Spinal cord (tissue), 10 donors: ENCODE measurements around the gene CASR. TPM values are rescaled to one million over a fixed set of nuclear protein-coding genes. Genes with fewer than 3 reads are reported as not detected.
"Not testable (repeated sequence)": the region's sequence is repeated elsewhere in the genome, so short reads cannot be mapped to it uniquely, and the experiment has no call there.

Experiments used
- DNase-seq, 6 donors: peaks; one replicate each; pipeline versions ENCODE4 v3.0.0 to v3.0.0-alpha.2; 2013 to 2015; ENCODE audit warnings: low spot score in 6 of 6, low read depth in 4 of 6
- H3K27ac ChIP-seq: one replicate; pipeline ENCODE4 v1.5.1; 2013; ENCODE audit warnings: low read depth, low read length, control low read depth
- H3K27me3 ChIP-seq: one replicate; pipeline ENCODE4 v1.6.1; 2013; ENCODE audit warnings: low read length; ENCODE audit not compliant: control insufficient read depth, insufficient read depth
- H3K36me3 ChIP-seq: one replicate; pipeline ENCODE4 v1.6.1; 2013; ENCODE audit warnings: low read length; ENCODE audit not compliant: control insufficient read depth, insufficient read depth
- H3K4me1 ChIP-seq: one replicate; pipeline ENCODE4 v1.6.1; 2013; ENCODE audit warnings: low read length; ENCODE audit not compliant: control insufficient read depth, insufficient read depth
- H3K4me3 ChIP-seq: one replicate; pipeline ENCODE4 v1.5.1; 2013; ENCODE audit warnings: low read depth, low read length, control low read depth
- H3K9me3 ChIP-seq: one replicate; pipeline ENCODE4 v1.6.1; 2013; ENCODE audit warnings: low read length; ENCODE audit not compliant: control insufficient read depth, insufficient read depth
- WGBS: methylation state at CpG from one replicate; pipeline ENCODE4 v1.1.5; 2013; ENCODE audit warnings: missing lambda C conversion rate; ENCODE audit not compliant: insufficient coverage; 5-methylcytosine and 5-hydroxymethylcytosine counted together
- polyA plus RNA-seq, 2 donors: library from polyadenylated mRNA; unstranded; fragments of 120-200 nt; gene quantifications; one replicate each; pipeline ENCODE4 v1.2.1, GENCODE V29; 2013; ENCODE audit not compliant: insufficient read length in 2 of 2
- total RNA-seq, 2 donors: library from RNA; depleted of rRNA in 1 of 2; stranded (reverse); fragments of 120-200 nt in 1 of 2; fragments of >200 nt in 1 of 2; gene quantifications; one replicate each; pipeline versions ENCODE4 v1.2.3 to v1.2.4, GENCODE V29; 2013 to 2014
- donor health status: healthy.

The CASR gene
- total and polyA plus RNA-seq, 4 donors, result 0.11 to 1.4 (median 1.1) TPM

DNA sequence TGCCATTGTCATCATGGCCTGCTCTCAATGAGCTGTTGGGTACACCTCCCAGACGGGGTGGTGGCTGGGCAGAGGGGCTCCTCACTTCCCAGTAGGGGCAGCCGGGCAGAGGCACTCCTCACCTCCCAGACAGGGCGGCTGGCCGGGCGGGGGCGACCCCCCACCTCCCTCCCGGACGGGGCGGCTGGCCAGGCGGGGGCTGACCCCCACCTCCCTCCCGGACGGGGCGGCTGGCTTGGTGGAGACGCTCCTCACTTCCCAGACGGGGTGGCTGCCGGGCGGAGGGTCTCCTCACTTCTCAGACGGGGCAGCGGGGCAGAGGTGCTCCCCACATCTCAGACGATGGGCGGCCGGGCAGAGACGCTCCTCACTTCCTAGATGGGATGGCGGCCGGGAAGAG lies 18.0 kb downstream of the CASR start:
- not testable (repeated sequence) for H3K27me3 ChIP-seq, H3K27ac ChIP-seq, H3K4me1 ChIP-seq, DNase-seq, H3K9me3 ChIP-seq, H3K4me3 ChIP-seq, H3K36me3 ChIP-seq
- 96% methylated on average over 12 of the region's 25 CpGs for WGBS

DNA sequence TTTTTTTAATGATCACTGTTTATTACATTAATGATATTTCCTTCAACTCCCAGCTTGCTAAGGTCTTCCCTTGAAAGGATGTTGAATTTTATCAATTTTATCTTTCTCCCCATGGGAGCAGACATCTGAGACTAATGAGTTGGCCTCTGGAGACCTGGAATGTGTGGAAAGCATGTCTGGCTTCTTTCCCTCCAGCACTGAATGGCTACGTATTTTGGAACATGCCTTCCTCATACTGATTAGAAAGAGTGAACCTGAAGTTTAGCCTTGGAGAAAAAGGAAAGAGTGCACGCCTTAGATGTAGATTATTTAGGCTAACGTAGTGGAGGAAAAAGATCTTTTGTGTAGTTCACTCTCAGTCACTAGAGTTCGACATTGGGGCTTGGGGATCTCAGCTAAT lies 25.1 kb downstream of the CASR start:
- no peak overlapping the region for H3K27ac ChIP-seq
- no CpG with 5 or more reads among the region's 4 CpGs for WGBS

DNA sequence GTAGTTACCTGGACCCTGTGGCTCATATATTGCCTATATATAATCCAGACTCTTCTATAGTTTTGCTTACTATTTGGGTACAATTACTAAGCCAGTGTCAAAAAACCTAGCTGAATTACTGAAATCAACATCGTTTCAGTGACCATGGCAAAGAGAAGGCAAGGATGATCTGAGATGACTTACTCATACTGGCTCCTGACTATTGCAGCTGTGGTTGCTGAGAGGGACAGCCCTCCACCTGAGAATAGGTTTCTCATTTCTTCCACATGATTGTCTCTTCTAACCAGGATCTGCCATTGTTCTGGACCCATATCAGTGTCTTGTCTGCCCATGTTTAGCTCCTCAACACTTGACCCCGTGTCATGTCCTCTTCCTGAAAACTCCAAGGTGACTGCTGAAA lies 30.2 kb downstream of the CASR start:
- WGBS, result 100% methylated on average over 1 of the region's 2 CpGs
- DNase-seq, result no peak
- H3K4me3 ChIP-seq, result no peak overlapping the region
- H3K27me3 ChIP-seq, result no peaks in the 10 kb centered on the region
- no peaks in the 10 kb centered on the region for H3K9me3 ChIP-seq
- H3K36me3 ChIP-seq, result no peaks in the 10 kb centered on the region
- H3K4me1 ChIP-seq, result no peaks in the 10 kb centered on the region
- no peak overlapping the region for H3K27ac ChIP-seq

More for the DNA sequence above, 25.1 kb downstream of the CASR start:
- Histone ChIP-seq H3K36me3 (no peaks in the 10 kb centered on the region), H3K9me3 (no peaks in the 10 kb centered on the region), H3K4me3 (no peak overlapping the region), H3K27me3 (no peaks in the 10 kb centered on the region), H3K4me1 (no peaks in the 10 kb centered on the region)
- DNase-seq, result no peak

GRCh38 chr3:122214711-122215110 lies 31.2 kb downstream of the CASR start:
- no peak overlapping the region for H3K4me3 ChIP-seq
- no peaks in the 10 kb centered on the region for H3K9me3 ChIP-seq
- H3K4me1 ChIP-seq, result no peaks in the 10 kb centered on the region
- no peaks in the 10 kb centered on the region for H3K36me3 ChIP-seq
- WGBS, result 54% methylated on average over 3 of the region's 4 CpGs
- no peak for DNase-seq
- H3K27me3 ChIP-seq, result no peaks in the 10 kb centered on the region
- H3K27ac ChIP-seq, result peak overlapping the region; percentile 47

DNA sequence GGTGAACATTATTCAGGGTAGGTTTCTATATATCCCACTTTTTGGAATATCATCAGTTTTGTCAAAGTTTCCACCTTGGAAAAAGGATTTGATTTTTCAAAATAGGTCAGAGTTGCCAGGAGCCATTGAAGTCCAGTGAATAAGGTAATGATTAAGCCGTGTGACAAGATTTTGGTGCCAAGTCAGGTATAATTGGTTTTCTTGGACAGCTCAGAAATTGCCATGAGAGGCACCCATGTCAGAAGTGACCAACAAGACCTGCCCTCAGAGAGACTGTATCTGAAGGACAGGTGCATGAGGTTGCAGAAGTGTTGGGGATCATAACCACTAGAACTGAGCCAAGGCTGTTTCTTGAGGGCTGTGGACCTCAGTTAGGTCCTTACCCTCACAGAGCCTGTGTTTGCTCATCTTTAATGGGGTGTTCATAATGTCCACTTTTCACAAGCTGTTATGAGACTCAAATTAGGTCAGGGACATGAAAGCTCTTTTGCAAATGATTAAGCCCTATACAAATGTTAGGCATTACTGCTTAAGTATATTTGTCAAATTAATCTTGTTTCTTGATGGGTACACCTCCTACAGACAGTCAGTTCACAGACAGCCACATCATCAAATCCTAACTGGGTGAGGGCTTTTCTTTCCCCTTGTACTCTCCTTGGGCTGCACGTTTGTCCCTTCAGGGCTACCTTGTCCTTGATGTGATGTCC lies 32.3 kb downstream of the CASR start:
- WGBS, result 57% methylated on average over 2 of the region's 2 CpGs
- H3K27ac ChIP-seq, result no peak overlapping the region
- H3K4me3 ChIP-seq, result no peak overlapping the region
- no peaks in the 10 kb centered on the region for H3K9me3 ChIP-seq
- no peaks in the 10 kb centered on the region for H3K27me3 ChIP-seq
- DNase-seq, result no peak
- H3K36me3 ChIP-seq, result no peaks in the 10 kb centered on the region
- no peaks in the 10 kb centered on the region for H3K4me1 ChIP-seq

DNA sequence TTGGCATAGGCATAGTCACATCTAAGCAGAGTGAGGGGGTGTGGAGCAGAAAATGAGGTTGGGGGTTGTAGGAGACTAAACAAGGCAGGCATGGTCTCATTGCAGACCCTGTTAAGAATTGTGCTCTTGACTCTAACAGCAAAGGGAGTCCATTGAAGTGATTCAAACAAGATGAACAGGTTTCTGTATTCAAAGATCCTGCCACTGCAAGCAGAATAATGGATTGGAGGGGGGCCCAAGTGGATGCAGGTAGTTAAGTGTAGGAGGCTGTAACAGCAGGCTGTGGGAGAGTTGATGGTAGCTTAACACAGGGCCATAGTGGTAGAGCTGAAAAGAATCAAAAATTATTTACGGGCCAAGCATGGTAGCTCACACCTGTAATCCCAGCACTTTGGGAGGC lies 34.4 kb downstream of the CASR start:
- no peaks in the 10 kb centered on the region for H3K9me3 ChIP-seq
- WGBS, result no CpG with 5 or more reads among the region's 1 CpG
- H3K27me3 ChIP-seq, result no peaks in the 10 kb centered on the region
- H3K4me3 ChIP-seq, result no peak overlapping the region
- no peak overlapping the region for H3K27ac ChIP-seq
- H3K4me1 ChIP-seq, result no peaks in the 10 kb centered on the region
- no peaks in the 10 kb centered on the region for H3K36me3 ChIP-seq
- DNase-seq, result no peak

- no peaks in the 10 kb centered on the region for H3K4me1 ChIP-seq
- no peak overlapping the region for H3K27ac ChIP-seq
- no peak overlapping the region for H3K4me3 ChIP-seq
- WGBS, result 100% methylated on average over 1 of the region's 1 CpG
- no peak for DNase-seq
- no peaks in the 10 kb centered on the region for H3K9me3 ChIP-seq
- H3K36me3 ChIP-seq, result no peaks in the 10 kb centered on the region
- H3K27me3 ChIP-seq, result no peaks in the 10 kb centered on the region
These were observed 35.9 kb downstream of the CASR start for GRCh38 chr3:122219242-122219872.

DNA sequence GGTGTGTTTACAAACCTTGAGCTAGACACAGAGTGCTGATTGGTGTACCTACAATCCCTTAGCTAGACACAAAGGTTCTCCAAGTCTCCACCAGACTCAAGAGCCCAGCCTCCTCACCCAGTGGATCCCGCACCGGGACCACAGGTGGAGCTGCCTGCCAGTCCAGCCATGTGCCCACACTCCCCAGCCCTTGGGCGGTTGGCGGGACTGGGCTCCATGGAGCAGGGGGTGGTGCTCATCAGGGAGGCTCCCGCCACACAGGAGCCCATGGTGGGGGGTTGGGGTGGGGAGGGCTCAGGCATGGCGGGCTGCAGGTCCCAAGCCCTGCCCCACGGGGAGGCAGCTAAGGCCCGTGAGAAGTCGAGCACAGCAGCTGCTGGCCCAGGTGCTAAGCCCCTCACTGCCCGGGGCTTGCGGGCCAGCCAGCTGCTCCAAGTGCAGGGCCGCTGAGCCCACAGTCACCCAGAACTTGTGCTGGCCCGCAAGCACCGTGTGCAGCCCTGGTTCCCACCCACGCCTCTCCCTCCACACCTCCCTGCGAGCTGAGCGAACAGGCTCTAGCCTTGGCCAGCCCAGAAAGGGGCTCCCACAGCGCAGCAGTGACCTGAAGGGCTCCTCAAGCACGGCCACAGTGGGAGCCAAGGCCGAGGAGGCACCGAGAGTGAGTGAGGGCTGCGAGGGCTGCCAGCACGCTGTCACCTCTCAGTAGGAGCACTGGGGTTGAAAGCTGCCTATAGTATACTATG lies 43.7 kb downstream of the CASR start:
- no peak overlapping the region for H3K27ac ChIP-seq
- no peaks in the 10 kb centered on the region for H3K4me1 ChIP-seq
- WGBS, result 96% methylated on average over 23 of the region's 23 CpGs
- DNase-seq, result no peak
- H3K4me3 ChIP-seq, result no peak overlapping the region
- H3K36me3 ChIP-seq, result no peaks in the 10 kb centered on the region
- H3K27me3 ChIP-seq, result no peaks in the 10 kb centered on the region
- no peaks in the 10 kb centered on the region for H3K9me3 ChIP-seq

GRCh38 chr3:122230174-122230573 lies 46.7 kb downstream of the CASR start:
- Histone ChIP-seq H3K4me1 (no peaks in the 10 kb centered on the region), H3K9me3 (no peaks in the 10 kb centered on the region), H3K27ac (no peak overlapping the region), H3K27me3 (no peaks in the 10 kb centered on the region), H3K4me3 (no peak overlapping the region), H3K36me3 (no peaks in the 10 kb centered on the region)
- WGBS, result 80% methylated on average over 17 of the region's 23 CpGs
- no peak for DNase-seq
